Transverse colon (tissue), 4 donors: ENCODE measurements around the gene FAM72B. TPM values are rescaled to one million over a fixed set of nuclear protein-coding genes. Genes with fewer than 3 reads are reported as not detected.
A peak's percentile ranks its signal among the peaks of the same experiment; 100 is the strongest.
"Not testable (repeated sequence)": the region's sequence is repeated elsewhere in the genome, so short reads cannot be mapped to it uniquely, and the experiment has no call there.

Source experiments
- DNase-seq: peaks from one replicate; pipeline ENCODE4 v3.0.0-alpha.2; 2019
- H3K27ac ChIP-seq, 4 donors: fragments of 200-600 bp; sonication (generic); 2 replicates each; pipeline ENCODE4 v1.5.1; 2016 to 2018; ENCODE audit warnings: inconsistent platforms in 4 of 4
- H3K27me3 ChIP-seq: fragments of 200-600 bp; sonication (generic); 2 replicates; pipeline ENCODE4 v1.5.1; 2017; ENCODE audit warnings: inconsistent platforms
- H3K36me3 ChIP-seq, 4 donors: fragments of 200-600 bp; sonication (generic); 2 replicates each; pipeline ENCODE4 v1.5.1; 2017 to 2019; ENCODE audit warnings: inconsistent platforms in 4 of 4
- H3K4me1 ChIP-seq, 4 donors: fragments of 200-600 bp; sonication (generic); 2 replicates each; pipeline ENCODE4 v1.5.1; 2017 to 2020; ENCODE audit warnings: inconsistent platforms in 4 of 4
- H3K4me3 ChIP-seq, 4 donors: fragments of 200-600 bp; sonication (generic); 1 replicate in 1 of 4; 2 replicates in 3 of 4; pipeline versions ENCODE4 v1.5.1 to v1.6.1; 2017 to 2019; ENCODE audit warnings: inconsistent platforms in 4 of 4
- H3K9me3 ChIP-seq, 2 donors: fragments of 200-600 bp; sonication (generic); 2 replicates each; pipeline ENCODE4 v1.5.1; 2017 to 2019; ENCODE audit warnings: inconsistent platforms in 2 of 2
- CTCF ChIP-seq, 5 experiments: fragments of 200-600 bp in 3 of 5; fragments of 450-650 bp in 2 of 5; sonication (generic) in 3 of 5; IDR thresholded peaks; 1 replicate in 2 of 5; 2 replicates in 3 of 5; pipeline ENCODE4 v1.5.1; 2016 to 2017; ENCODE audit warnings: antibody characterized with exemption in 5 of 5, inconsistent platforms in 3 of 5, mild to moderate bottlenecking in 2 of 5, moderate library complexity in 1 of 5
- WGBS, 2 donors: methylation state at CpG; one replicate each; pipeline ENCODE4 v1.1.5; 2018; ENCODE audit warnings: low coverage in 1 of 2; 5-methylcytosine and 5-hydroxymethylcytosine counted together
- in situ Hi-C, 4 donors: fragments of 200-750 bp; cut with MboI; loops; one replicate each; pipeline versions ENCODE4 v1.15.0 to v1.15.1; 2017; ENCODE audit warnings: low sequenced_read_pairs in 3 of 4, low pct_ligation_motif_present in 1 of 4, low pct_unique_long_range_greater_than_20kb in 1 of 4
- intact Hi-C: fragments of 100-400 bp; cut with DNase I; formaldehyde crosslinking; loops from one replicate; pipeline ENCODE4 v1.15.1; 2023; ENCODE audit warnings: low total_unique reads
- total RNA-seq, 4 donors: library from RNA; depleted of rRNA; stranded (reverse); fragments of >200 nt; gene quantifications; one replicate each; pipeline ENCODE4 v1.1.0, GENCODE V29; 2016

FAM72B gene
- total RNA-seq, 4 donors from 2014 or later: 0.32 to 1.2 TPM; not detected in 2

GRCh38 chr1:121151294-121151693 lies 32.8 kb downstream of the FAM72B start:
- 75 to 100% methylated on average over 1 of the region's 1 CpG for WGBS, 2 donors

GRCh38 chr1:121148489-121149190 lies 35.5 kb downstream of the FAM72B start:
- H3K27ac ChIP-seq, H3K9me3 ChIP-seq, DNase-seq, H3K36me3 ChIP-seq, in situ Hi-C loops, H3K4me3 ChIP-seq, intact Hi-C loops, H3K27me3 ChIP-seq, H3K4me1 ChIP-seq: not testable (repeated sequence)
- peak in 3 of 5 experiments; percentile 20 to 33 (median 23) for TF ChIP-seq CTCF (IDR thresholded peaks at IDR 0.05)
- WGBS, 2 donors: 0% methylated on average over 2 of the region's 9 CpGs; no CpG with 5 or more reads in 1 of the 2 donors

More at GRCh38 chr1:121151294-121151693, 32.8 kb downstream of the FAM72B start:
- H3K4me3 ChIP-seq, intact Hi-C loops, H3K4me1 ChIP-seq, H3K36me3 ChIP-seq, H3K9me3 ChIP-seq, H3K27ac ChIP-seq, H3K27me3 ChIP-seq, DNase-seq, in situ Hi-C loops: not testable (repeated sequence)

- H3K9me3 ChIP-seq, H3K36me3 ChIP-seq, intact Hi-C loops, H3K27me3 ChIP-seq, in situ Hi-C loops, H3K4me3 ChIP-seq, H3K4me1 ChIP-seq, DNase-seq, H3K27ac ChIP-seq: not testable (repeated sequence)
- whole genome bisulfite sequencing, 2 donors: no CpG with 5 or more reads among the region's 6 CpGs
Observed at GRCh38 chr1:121140393-121140792, 43.7 kb downstream of the FAM72B start.

GRCh38 chr1:121131494-121131893 lies 52.6 kb downstream of the FAM72B start:
- H3K27me3 ChIP-seq, intact Hi-C loops, DNase-seq, H3K27ac ChIP-seq, H3K4me1 ChIP-seq, H3K4me3 ChIP-seq, H3K36me3 ChIP-seq, in situ Hi-C loops, H3K9me3 ChIP-seq: not testable (repeated sequence)
- no CpG with 5 or more reads among the region's 1 CpG for WGBS, 2 donors

- DNase-seq, in situ Hi-C loops, intact Hi-C loops: not testable (repeated sequence)
Observed at GRCh38 chr1:121118480-121118824, 65.7 kb downstream of the FAM72B start.

More at GRCh38 chr1:121118480-121118824, 65.7 kb downstream of the FAM72B start:
- WGBS, 2 donors: 47% methylated on average over 16 of the region's 20 CpGs; no CpG with 5 or more reads in 1 of the 2 donors
- H3K27ac ChIP-seq: peak overlapping the region; percentile 50 to 75 (median 66)
- not testable (repeated sequence) for H3K4me1 ChIP-seq, H3K27me3 ChIP-seq, H3K9me3 ChIP-seq, H3K36me3 ChIP-seq
- peak overlapping the region in 3 of 4 donors; percentile 10 to 46 (median 29) for H3K4me3 ChIP-seq

Other genes starting within 250 kb of the FAM72B start
- 1 to 10 TPM; 4.1 to 8.7 (median 6.6) TPM for gene SRGAP2C, start 635 bp upstream of the FAM72B start, total RNA-seq